ENCODE measurements around the gene GASK1A.

DNA sequence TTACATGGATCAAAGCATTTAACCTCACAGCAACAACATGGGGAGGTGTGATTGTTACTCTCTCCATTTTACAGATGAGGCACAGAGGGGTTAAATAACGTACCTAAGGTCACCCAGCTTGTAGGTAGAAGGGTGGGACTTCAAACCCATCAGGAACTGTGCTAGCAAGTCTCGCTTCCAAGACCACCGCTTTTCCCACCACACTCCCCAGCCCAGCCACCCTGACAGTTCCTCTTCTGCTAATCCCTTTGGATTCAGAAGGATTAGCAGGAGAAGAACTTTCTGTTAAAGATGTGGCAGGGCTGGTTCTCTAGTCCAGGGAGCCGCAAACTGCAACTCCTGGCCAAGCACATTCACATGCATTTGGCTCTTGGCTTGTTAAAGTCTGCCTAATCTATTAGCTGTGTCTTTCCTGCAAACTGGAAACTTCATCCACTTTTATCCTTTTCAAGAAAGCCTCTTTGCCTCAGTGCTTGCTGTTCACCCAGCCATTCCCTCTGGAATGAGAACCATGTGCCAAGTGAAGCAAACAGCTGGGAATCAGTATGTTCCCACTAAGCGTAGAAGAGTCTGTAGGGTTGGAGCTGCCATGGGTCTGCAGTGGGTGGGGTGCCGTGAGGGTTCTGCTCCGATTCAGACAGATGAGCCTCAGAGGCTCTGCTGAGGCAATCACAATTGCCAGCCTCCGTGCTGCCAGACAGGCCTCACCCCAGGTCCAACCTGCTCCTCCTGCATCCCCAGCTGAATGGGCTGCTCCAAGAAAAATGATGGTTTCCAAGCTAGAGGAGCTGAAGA, 82.2 kb downstream of the GASK1A start:
- TF ChIP-seq, protein P1, sequence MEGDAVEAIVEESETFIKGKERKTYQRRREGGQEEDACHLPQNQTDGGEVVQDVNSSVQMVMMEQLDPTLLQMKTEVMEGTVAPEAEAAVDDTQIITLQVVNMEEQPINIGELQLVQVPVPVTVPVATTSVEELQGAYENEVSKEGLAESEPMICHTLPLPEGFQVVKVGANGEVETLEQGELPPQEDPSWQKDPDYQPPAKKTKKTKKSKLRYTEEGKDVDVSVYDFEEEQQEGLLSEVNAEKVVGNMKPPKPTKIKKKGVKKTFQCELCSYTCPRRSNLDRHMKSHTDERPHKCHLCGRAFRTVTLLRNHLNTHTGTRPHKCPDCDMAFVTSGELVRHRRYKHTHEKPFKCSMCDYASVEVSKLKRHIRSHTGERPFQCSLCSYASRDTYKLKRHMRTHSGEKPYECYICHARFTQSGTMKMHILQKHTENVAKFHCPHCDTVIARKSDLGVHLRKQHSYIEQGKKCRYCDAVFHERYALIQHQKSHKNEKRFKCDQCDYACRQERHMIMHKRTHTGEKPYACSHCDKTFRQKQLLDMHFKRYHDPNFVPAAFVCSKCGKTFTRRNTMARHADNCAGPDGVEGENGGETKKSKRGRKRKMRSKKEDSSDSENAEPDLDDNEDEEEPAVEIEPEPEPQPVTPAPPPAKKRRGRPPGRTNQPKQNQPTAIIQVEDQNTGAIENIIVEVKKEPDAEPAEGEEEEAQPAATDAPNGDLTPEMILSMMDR (conservative IDR thresholded peaks at IDR 0.05; ENCODE audit: low read depth, low read length): no peak
- TF ChIP-seq BHLHE40 (IDR thresholded peaks at IDR 0.05; ENCODE audit: low read depth, low read length): no peak
- no peak for TF ChIP-seq MAZ (IDR thresholded peaks at IDR 0.05; ENCODE audit: borderline replicate concordance, low read depth, low read length)
- TF ChIP-seq RFX5 (IDR thresholded peaks at IDR 0.05; ENCODE audit: low read depth, low read length): no peak
- no peak for TF ChIP-seq CEBPB (IDR thresholded peaks at IDR 0.05; ENCODE audit: low read depth, low read length)

Measured in IMR-90 (cell line).